ENCODE data around the gene HOXA6.

The HOXA6 gene

DNA sequence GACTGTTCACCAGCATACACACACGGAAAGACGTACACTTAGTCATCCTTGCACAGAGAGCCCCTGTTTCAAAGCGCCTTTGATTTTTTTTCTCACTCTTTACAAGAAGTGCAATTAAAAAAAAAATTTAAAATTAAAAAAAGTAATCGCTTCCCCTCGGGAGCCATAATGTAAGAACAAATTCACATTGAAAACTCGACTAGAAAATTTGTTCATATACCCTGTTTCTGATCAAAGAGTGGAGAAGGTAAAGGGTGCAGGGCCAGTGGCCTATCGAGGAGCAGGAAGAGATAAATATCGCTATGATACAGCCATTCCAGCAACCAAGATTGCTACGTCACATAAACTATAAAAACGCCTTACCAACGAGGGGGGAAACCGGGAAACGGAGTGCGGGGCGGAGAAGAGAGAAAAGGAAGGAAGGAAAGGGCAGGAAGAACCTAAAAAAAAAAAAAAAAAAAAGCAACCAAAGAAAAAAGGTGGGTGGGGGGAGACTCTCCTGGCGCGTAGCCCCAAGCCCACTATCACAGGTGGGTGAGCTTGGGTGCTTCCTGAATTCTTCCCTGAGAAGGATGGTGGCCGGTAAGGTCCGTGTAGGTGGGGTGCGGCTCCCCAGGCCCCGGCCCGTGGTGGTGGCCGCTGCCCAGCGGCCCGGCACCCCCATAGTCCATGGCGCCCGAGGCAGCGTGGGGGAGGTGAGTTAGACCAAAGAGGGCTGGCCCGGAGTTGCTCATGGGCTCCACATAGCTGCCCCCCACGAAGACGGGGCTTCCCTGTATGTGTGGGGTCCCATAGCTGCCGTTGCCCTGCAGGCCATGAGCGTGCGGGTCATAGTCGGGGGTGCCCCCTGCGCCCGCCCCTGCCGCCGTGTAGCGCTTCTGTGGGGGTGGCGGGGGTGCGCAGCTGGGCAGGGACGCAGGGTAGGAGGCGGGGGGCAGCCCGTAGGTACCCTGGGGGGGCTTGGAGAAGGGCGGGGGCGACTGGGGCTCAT, 39.9 kb downstream of the HOXA6 start:
- no peak for DNase-seq

DNA sequence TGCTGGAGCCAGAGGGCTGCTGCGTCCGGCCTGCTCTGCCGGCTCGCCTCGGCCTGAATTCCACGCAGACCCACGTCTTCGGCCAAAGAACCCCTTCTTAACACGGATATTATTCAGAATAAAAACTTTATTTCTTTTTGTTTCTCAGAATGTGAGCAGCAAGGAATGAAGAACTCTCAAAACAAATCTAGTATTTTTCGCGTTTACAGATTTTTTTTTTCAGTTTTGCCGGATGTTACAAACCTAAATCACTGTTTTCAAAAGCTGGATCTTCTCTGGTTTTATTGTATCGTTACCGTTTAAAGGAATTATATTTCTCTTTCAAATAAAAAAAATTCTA, 40.7 kb downstream of the HOXA6 start:
- DNase-seq, result no peak

GRCh38 chr7:27106181-27106900, 41.2 kb downstream of the HOXA6 start:
- no peak for DNase-seq

GRCh38 chr7:27105301-27106031, 42.1 kb downstream of the HOXA6 start:
- DNase-seq, result no peak

DNA sequence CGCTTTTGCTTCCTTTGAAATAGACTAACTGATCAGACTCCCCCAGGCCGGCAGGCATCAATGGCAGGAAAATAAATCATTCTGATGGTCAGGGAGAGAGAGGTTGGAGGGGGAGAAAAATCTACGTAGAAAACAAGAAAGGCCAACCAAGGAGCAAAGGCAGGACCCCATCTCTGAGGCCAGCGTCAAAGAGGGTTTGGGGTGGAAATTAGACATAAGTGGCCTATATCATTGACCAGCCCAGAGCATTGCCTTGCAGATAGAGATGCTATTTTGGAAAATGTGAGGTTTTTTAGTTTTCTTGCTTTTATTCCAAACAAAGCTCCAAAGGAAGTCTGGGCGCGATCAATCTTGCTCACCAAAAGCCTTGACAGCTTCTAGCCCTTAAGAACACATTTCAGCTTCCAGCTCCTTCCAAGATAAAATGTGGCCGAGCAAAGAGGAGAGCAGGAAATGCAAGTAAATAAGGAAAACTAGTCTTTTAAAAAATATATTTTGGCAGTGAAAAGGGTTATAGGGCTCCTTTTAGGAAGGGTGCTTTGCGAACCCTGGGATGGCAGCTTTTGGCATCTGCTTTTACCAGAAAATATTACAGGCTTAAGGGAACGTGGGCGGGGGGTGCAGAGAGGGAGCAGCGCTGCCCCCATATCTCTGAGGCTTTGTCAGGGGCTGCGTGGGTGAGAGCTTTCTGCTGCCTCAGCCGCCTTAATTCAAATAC, 43.1 kb downstream of the HOXA6 start:
- DNase-seq, result no peak

GRCh38 chr7:27103489-27104226, 43.9 kb downstream of the HOXA6 start:
- no peak for DNase-seq

DNA sequence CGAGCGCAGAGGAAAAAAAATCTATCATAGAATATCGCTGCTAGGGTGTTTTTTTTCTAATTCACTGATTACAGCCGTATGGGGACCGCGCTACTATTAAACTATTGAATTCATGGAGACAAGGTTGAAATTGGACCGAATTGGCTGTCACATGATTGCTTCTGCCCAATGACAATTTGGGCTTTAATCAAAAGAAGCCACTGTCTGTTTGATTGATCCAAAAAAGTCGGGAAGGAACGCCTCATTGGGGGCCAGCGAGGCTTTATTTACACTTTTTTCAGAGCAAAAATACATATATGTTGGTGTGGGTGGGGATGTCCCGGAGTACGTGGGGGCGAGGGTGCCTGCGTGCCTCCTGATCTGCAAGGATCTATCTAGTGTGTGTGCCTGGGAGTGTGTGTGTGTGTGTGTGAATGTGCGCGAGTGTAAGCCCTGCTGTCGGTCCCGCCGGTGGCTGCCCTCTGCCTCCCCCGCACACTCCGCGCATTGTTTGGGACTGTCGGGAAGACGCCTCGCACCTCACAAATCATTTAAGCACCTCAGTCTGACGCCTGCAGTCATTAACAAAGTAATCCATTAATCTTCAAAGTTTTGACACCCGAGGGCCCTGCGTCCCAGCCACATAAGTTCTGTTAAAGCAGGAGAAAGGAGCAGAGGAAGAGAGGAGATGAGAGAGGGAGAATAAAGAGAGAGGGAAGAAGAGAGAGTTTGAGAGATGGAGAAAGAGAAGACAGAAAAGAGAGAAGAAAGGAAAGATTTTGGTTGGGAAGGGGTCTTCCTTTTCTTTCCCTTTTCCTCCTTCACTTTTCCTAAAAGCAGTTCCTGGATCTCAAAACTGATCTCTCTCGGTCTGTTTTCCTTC, 44.8 kb downstream of the HOXA6 start, which contains the start of gene HOXA2:
Gene HOXA2 (minus strand): TSS at position 103 of the 862 bp plus-strand sequence. CDS start 183 bp downstream, outside the sequence.
- DNase-seq, result no peak

GRCh38 chr7:27101957-27102580, 45.5 kb downstream of the HOXA6 start:
- DNase-seq, result no peak

DNA sequence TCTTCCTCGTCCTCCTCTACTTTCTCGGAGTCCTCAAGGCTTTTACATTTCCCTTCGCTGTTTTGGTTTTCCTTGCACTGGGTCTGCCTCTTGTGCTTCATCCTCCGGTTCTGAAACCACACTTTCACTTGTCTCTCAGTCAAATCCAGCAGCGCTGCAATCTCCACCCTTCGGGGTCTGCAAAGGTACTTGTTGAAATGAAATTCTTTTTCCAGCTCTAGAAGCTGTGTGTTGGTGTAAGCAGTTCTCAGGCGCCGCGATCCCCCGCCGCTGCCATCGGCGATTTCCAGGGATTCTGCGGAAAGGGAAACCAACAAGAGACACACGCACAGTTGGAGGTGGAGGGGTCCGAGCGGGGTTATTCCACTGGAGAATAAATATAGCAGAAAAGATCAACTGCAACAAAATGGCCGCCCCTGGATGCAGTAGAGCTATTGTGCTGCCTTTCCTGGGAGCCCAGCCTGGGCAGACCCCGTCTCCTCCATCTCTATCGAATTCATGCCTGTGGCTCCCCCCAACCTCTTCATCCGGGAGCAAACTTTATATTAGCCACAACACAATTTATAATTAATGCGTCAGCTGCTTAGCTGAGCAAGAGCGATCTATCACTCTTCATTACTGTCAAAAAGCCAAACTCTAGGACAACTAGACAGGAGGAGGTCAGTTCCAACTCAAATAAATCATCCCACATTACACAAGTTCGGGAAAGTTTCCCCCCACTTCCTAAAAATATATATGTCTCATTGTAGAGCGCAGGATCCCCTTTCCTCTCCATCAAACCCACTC, 46.2 kb downstream of the HOXA6 start:
- no peak for DNase-seq

DNA sequence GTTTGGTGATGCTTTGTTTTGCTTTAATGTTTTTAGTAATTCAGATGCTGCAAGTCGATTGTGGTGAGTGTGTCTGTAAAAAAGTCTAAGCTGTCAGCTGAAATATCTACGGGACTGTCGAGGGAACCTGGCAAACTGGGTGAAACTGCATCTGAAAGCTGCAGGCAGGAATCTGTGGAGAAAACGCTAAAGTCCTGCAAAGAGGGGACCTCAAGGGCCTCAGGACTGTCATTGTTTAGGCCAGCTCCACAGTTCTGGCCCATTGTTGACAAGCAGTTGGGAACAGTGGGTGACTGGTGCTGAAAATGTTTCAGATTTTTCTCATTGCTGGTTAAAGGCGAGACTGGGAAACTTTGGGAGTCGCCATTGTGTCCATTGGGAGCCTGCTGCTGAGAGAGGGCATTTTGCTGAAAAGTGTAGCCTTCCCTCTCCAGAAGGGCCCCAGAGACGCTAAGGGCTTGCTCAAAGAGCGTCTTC, 46.8 kb downstream of the HOXA6 start:
- no peak for DNase-seq

DNA sequence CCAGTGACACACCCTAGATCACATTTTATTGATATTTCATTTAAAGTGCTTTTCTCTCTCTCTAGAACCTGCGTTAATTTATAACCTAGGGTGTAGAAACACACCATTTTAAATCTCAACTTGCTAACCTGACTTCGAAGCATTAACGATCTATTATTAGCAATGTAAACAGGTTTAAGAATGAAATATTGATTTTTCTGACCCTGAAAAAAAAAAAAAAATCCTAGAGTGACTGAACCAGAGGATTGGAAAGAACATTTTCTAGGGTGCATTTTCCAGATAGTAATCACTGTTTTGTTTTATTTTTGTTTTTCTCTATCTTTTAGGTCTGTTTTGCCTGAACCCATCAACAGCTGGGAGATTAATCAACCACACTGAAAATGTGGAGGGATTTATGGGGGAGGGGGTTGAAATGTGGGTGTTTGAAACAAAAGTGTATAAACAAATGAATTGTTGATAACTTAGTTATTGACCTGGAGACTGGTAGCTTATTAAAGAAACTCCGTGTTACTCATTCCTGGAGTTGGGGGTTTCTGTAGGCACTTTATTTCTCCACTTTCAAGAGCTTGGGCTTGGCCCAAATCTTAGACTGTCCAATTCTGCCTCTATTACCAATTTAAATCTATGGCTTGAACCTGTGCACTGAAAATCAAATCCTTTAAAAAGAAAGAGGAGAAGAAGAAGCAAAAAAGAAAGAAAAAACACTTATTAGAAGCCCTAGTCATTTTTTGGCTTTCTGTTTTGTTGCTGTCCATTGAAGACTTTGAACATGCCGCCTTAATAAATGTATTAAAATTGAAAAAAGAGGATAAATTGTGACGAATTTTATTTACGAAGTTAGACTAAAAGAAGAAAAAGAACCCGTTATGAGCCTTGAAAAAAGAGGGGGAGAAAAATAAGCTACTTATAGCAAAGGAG, 47.9 kb downstream of the HOXA6 start:
- DNase-seq, result no peak

DNA sequence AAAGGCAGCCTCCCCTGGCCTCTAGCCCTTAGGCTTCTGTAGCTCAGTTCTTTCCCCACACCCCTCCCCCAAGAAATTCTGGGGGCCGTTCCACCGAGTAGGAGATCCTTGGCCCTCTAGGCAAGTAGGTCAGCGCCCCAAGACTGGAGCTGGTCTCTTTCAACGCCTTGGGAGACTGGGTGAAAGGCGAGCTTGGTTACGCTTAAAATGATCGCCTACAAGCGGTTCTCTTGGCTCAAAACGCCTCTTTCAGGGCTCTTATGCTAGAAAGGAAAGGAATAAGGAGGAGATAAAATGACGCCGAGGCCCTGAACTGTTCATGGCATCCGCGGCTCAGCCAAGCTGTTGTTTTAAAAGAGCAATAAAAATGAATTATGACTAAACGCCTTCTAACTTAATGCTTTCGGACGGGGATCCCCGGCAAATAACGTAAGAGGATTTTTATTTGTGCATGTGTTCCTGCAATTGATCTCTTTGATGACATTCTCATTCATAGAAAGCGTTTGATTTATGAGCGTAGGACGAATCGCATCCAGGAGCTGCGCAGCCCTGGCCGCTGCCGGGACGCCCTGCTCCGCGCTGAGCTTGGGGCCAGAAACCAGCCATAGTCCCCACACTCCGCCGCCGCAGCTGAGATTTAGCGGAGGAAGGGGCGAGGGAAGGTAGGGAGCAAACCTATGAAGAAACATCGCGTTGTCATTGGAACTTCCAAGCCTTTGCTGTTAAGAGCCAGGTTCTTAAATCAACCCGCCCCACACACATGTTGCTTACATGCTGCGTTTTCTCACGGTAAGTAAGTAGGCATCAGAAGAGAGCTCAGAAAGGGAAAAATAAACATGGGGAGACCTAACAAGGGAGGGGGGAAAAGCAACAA, 48.8 kb downstream of the HOXA6 start:
- peak; percentile 79 for DNase-seq

DNA sequence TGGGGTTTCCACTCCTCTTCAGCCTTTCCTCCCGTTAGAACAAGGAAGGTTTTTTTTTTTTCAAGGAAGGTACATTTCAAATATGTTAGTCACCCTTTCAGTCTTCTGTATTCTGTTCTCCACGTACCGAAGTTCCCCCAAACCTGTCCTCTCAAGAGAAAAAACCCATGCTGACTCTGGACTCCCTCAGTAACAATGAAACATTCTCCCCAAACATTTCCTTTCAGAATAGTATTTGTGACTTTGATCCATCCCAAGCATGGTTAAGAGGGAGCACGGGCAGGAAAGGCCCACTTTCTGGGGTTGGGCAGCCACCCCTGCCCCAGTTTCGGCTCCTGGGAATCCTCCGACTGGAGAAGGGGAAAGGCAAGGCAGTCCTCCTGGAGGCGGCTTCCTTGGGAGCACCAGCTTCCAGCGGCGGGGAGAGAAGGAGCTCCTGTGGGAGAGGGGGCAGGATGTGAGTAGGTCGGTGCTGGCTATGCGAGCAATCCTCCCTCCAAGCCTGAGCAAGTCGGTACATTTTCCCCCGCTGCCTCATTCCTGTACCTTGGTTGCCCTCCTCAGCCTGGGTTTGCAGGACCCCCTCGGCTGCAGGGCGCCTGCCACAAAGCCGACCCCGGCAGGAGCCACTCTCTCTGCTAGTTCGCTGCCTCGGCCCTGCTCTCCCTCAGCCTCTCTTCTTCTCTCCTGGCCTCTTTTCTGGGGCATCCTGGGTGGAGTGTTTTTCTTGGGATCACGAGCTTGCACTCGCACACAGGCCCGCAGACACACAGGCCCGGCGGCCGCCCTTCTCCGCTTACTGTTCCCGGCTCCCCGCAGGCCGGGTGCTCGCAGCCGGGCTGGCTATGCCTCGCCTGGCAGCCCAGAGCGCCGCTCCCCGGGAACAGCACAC, 49.6 kb downstream of the HOXA6 start:
- peak; percentile 29 for DNase-seq

- peak; percentile 26 for DNase-seq
Measured at GRCh38 chr7:27096768-27097514, 50.6 kb downstream of the HOXA6 start.

All from fibroblast of skin of right quadriceps (primary cell).